HG03066 (cell line): ENCODE results near the gene SYK.
A peak's percentile ranks its signal among the peaks of the same experiment; 100 is the strongest.
"Not testable (repeated sequence)": the region's sequence is repeated elsewhere in the genome, so short reads cannot be mapped to it uniquely, and the experiment has no call there.

Source experiments
- ATAC-seq: cut with Tn5 transposase; IDR thresholded peaks from one replicate; pipeline ENCODE4 v1.9.1; 2021; ENCODE audit warnings: low read depth; ENCODE audit not compliant: unreplicated experiment

Gene SYK

GRCh38 chr9:90872835-90873294 is 71.2 kb downstream of the SYK start:
- ATAC-seq = no peak

- ATAC-seq = no peak
Observed at GRCh38 chr9:90873422-90873821, 71.8 kb downstream of the SYK start.

DNA sequence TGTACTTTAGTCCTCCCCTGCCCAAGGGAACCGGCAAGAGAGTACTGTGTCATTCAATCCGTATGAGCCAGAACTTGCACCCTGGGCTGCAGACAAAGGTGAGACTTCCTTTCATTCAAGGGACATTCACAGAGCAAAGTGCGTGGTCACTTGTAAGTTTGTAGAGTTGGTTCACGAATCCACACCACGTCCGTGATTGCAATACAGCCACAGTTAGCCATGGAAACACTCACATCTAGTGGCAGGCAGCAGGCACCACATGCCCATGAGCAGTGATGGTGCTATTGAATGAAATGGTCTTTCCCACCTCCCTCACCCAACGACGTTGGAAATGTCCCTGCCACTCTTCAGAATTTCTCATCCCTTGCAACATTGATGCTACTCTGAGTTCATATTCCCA is 72.6 kb downstream of the SYK start:
- ATAC-seq = no peak

DNA sequence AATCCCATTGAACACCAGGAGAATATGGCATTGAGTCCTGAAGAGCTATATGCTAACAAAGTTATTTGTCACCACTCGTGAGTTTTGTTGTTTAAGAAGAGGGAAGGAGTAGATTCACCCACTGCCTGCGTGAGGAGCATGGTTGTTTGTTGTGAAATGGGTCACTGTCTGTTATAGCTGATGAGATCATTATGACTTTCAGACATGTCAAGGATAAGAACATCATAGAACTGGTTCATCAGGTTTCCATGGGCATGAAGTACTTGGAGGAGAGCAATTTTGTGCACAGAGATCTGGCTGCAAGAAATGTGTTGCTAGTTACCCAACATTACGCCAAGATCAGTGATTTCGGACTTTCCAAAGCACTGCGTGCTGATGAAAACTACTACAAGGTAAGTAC is 76.9 kb downstream of the SYK start:
- ATAC-seq = no peak

DNA sequence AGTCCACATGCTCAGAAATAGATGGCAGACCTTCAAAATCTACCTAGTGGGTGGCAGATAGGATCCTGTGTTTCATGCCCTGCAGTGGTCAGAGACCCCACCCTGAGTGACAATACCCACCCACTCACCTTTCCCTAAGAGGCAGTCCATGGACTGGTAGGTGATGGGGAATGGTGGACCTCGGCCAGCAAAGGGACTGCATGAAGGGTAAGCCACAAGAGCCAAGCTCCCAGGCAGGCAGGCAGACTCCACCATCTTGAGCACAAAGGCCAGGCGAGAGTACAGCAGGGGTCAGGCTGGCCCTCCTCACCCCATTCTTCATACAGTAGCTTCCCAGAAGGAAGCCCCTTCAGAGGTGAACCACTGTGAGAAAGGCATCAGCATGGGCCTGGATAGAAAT is 78.4 kb downstream of the SYK start:
- ATAC-seq = no peak

- ATAC-seq = no peak
Observed at GRCh38 chr9:90880669-90881068, 79.0 kb downstream of the SYK start.

DNA sequence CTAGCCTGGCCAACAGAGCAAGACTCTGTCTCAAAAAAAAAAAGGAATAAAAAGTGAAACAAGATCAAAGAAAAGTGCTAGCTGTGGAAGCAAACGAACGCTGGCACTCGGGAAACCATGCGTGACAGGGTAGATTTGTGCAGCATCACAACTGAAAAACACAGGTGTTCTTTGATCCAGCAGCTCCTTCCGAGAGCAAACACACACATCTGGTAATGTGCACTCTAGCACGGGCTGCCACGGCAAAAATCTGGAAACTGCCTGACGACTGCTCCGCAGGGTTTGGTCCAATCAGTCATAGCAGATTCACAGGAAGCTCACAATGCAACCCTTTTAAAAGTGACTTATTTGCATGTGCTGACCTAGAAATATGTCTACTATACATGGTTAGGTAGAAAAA is 80.0 kb downstream of the SYK start:
- ATAC-seq = peak; percentile 67

DNA sequence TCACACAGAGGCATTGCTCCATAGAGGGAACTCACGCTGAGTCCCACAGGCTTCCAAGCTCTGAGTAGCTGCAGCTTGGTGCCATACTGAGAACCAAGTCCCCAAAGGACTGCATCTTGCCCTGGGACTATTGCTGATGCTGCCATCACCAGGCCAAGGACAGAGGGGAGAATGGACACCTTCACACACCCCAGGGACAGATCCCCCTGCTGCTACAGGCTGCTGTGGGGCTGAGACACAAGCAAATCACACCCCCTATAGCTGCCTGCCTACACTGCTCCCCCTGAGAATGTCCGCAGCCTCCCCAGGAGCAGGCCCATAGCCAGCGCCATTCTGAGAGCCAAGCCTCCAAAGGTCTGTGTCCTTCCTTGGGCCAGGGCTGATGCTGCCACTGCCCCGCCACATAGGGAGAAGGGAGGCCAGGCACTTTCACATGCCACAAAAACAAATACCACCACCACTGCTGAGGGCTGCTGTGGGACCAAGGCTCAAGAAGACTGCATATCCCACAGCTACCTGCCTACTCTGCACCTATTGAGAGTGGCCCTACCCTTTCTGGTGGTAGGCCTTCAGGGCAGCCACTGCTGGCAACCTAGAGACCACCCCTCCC is 81.5 kb downstream of the SYK start:
- ATAC-seq = no peak

DNA sequence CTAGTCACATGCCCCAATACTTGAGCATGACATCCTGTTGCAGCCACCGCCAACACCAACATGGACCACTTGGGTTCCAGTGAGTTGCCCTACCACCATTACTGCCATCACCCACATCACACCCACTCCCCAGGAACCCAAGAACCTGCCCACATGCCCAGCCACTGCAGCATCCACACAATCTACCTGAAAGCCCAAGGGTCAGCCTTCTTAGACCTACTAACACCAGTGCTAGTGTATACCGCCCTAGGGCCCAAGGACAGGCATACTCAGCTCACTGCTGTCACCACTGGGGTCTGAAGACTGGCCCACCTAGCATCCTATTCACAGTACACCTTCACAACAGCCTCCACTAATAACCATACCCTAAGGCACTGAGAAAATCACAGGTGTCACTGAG is 82.0 kb downstream of the SYK start:
- ATAC-seq = no peak

DNA sequence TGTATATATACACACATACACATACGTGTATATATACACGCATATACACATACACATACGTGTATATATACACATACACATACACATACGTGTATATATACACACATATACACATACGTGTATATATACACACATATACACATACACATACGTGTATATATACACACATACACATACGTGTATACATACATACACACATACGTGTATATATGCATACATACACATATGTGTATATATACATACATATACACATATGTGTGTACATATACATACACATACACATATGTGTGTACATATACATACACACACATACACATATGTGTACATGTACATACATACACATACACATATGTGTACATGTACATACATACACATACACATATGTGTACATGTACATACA is 82.6 kb downstream of the SYK start:
- ATAC-seq = no peak

GRCh38 chr9:90886868-90887267 is 85.2 kb downstream of the SYK start:
- ATAC-seq = not testable (repeated sequence)

GRCh38 chr9:90888941-90889340 is 87.3 kb downstream of the SYK start:
- no peak for ATAC-seq

DNA sequence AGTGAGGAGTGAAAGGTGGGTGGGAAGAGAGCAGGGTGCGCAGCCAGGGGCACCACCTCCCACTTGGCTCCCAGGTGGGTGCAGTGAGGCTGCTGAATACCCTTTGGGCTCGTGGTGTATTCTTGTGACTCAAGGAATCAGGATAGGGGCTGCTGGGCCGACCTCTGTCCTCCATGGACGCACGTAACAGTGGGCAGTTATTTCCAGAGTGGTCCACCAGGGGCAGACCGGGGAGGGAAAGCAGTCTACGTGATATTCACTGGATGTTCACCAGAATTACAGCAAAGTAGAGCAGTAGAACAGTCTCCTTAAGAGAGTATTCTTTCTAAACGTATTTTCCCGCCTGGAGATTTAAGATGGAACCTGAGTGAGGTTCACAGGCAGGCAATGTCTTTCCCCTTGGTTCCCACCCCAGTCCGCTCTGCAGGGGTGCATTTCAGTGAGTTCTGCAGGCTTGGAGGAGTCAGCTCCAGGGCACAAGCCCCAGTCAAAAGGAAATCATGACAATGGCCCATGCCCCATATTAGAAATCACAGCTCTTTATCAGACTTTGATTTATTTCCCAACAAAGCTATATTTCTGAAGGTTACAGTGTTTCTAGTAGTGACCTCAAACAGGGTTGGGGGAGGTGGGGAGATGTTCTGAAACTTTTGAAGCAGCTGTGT is 88.7 kb downstream of the SYK start:
- no peak for ATAC-seq

GRCh38 chr9:90891308-90892040 is 89.9 kb downstream of the SYK start:
- no peak for ATAC-seq

- ATAC-seq = no peak
Observed at GRCh38 chr9:90892918-90893317, 91.3 kb downstream of the SYK start.

DNA sequence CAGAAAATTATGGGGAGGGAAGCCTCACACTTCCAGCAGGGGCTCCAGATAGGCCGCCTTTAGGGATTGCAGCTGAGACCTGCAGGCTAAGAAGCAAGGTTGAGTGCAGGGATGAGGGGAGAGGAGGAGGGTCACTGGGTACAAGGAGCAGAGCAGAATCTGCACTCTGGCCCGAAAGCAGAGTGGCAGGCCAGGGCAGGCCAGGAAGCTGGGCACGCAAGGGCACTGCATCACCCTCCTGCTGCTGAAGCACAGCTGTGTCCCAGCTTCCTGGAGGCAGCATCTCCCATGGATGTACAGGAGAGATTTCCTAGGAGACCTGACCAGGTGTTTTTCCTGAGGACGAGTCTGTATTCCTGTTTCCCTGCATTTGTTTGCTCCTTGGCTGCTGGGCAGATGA is 92.1 kb downstream of the SYK start:
- ATAC-seq = no peak

DNA sequence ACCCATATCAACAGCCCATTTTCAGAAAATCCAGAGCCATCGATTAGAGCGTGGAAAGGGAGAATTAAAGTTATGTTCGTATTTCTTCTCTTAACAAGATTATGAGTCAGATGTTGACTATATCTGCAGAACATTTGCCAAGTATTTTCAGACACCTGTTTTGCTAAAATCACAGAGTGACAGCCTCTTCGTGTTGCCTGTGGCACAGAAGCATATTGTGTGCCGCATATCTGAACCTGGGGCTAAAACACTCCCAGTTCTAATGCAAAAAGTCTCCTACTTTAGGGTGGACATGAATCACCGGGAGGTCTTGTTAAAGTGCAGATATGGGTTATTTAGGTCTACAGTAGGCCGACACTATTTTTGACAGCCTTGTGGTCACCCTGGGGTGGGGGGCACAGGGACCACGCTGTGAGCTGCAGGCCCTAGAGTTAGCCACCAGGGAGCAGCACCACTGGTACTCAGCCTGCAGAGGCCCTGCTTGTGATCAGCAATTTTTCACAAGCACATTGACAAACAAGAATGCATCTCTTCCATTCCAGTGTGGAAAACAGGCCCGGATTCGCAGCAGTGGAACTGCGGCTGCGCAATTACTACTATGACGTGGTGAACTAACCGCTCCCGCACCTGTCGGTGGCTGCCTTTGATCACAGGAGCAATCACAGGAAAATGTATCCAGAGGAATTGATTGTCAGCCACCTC is 93.5 kb downstream of the SYK start:
- no peak for ATAC-seq

- ATAC-seq = no peak
Observed at GRCh38 chr9:90895786-90896185, 94.2 kb downstream of the SYK start.

- ATAC-seq = no peak
Observed at GRCh38 chr9:90896231-90896630, 94.6 kb downstream of the SYK start.

DNA sequence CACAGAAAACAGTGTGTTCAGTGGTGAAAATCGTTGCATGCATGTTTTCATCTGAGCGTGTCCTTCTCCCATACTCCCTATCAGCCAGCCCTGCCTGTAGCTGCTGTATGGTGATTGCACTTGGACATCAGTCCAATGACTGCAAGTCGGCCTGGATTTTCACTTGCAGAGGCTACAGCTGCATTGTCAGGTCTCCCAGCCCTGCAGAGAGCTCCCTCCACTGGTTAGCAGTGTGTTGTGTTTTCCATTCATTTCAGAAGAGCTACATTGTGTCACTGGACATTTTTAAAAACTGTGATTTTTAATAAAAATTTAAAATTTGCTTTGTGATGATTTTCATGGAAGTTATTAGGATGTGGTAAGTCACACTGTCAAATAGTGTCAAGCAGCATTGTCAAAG is 96.6 kb downstream of the SYK start:
- ATAC-seq = no peak

GRCh38 chr9:90899287-90899686 is 97.7 kb downstream of the SYK start:
- no peak for ATAC-seq
